NT2/D1 (cell line): ENCODE results near the gene DNAH1.

Source experiments
- SUZ12 ChIP-seq: IDR thresholded peaks from 2 replicates; pipeline ENCODE4 v1.6.1; 2011; ENCODE audit not compliant: insufficient read length, insufficient read depth; ENCODE audit errors: extremely low read depth
- YY1 ChIP-seq: IDR thresholded peaks from 2 replicates; pipeline ENCODE4 v1.6.1; 2011; ENCODE audit not compliant: insufficient read length, insufficient read depth
- ZNF274 ChIP-seq: IDR thresholded peaks from 2 replicates; pipeline ENCODE4 v1.6.1; 2011; ENCODE audit warnings: mild to moderate bottlenecking, low read depth, low read length

GRCh38 chr3:52407779-52408178, 91.7 kb downstream of the DNAH1 start:
- TF ChIP-seq ZNF274, result no peak
- no peak for TF ChIP-seq YY1
- no peak for TF ChIP-seq SUZ12
